GM23248 (cell line): ENCODE results near the gene GCAT. TPM values are rescaled to one million over a fixed set of nuclear protein-coding genes. Genes with fewer than 3 reads are reported as not detected.

Experiments
- DNase-seq: peaks from one replicate; pipeline ENCODE4 v3.0.0-alpha.2; 2015
- H2AFZ ChIP-seq: fragments of 200-600 bp; sonication (generic); 2 replicates; pipeline ENCODE4 v1.6.1; 2016; ENCODE audit warnings: antibody characterized with exemption
- H3F3A ChIP-seq: fragments of 200-600 bp; sonication (generic); 2 replicates; pipeline ENCODE4 v1.6.1; 2016; ENCODE audit warnings: mild to moderate bottlenecking, antibody characterized with exemption, mixed run types; ENCODE audit not compliant: insufficient read depth
- H3K27ac ChIP-seq: fragments of 200-600 bp; sonication (generic); 2 replicates; pipeline ENCODE4 v1.5.1; 2016; ENCODE audit warnings: mild to moderate bottlenecking
- H3K27me3 ChIP-seq: fragments of 200-600 bp; sonication (generic); replicated peaks from 2 replicates; pipeline ENCODE4 v1.6.1; 2016; ENCODE audit warnings: mild to moderate bottlenecking; ENCODE audit not compliant: insufficient read depth
- H3K36me3 ChIP-seq: fragments of 200-600 bp; sonication (generic); 2 replicates; pipeline ENCODE4 v1.6.1; 2016; ENCODE audit warnings: low read depth, mild to moderate bottlenecking
- H3K4me1 ChIP-seq: fragments of 200-600 bp; sonication (generic); 2 replicates; pipeline ENCODE4 v1.6.1; 2016; ENCODE audit warnings: mild to moderate bottlenecking; ENCODE audit not compliant: insufficient read depth
- H3K4me2 ChIP-seq: fragments of 200-600 bp; sonication (generic); one replicate; pipeline ENCODE4 v1.6.1; 2016; ENCODE audit warnings: mild to moderate bottlenecking; ENCODE audit not compliant: unreplicated experiment
- H3K4me3 ChIP-seq: fragments of 200-600 bp; sonication (generic); 2 replicates; pipeline ENCODE4 v1.5.1; 2016; ENCODE audit warnings: mild to moderate bottlenecking
- H3K79me2 ChIP-seq: fragments of 200-600 bp; sonication (generic); 2 replicates; pipeline ENCODE4 v1.6.1; 2016; ENCODE audit warnings: mild to moderate bottlenecking; ENCODE audit not compliant: insufficient read depth
- H3K9ac ChIP-seq: fragments of 200-600 bp; sonication (generic); 2 replicates; pipeline ENCODE4 v1.6.1; 2016; ENCODE audit warnings: mild to moderate bottlenecking
- H3K9me2 ChIP-seq: fragments of 200-600 bp; sonication (generic); 2 replicates; pipeline ENCODE4 v1.6.1; 2016; ENCODE audit warnings: mixed run types, mild to moderate bottlenecking, moderate library complexity; ENCODE audit not compliant: insufficient read depth
- H3K9me3 ChIP-seq: fragments of 200-600 bp; sonication (generic); one replicate; pipeline ENCODE4 v1.6.1; 2017; ENCODE audit warnings: low read depth
- H4K20me1 ChIP-seq: fragments of 200-600 bp; sonication (generic); 2 replicates; pipeline ENCODE4 v1.6.0; 2016; ENCODE audit not compliant: insufficient read depth
- EZH2 ChIP-seq: fragments of 200-600 bp; sonication (generic); IDR thresholded peaks from 2 replicates; pipeline ENCODE4 v1.6.1; 2018; ENCODE audit warnings: antibody characterized with exemption, mild to moderate bottlenecking; ENCODE audit not compliant: insufficient read depth, poor library complexity, severe bottlenecking
- EZH2phosphoT487 ChIP-seq: fragments of 200-600 bp; sonication (generic); IDR thresholded peaks from 2 replicates; pipeline ENCODE4 v1.6.1; 2018; ENCODE audit warnings: antibody characterized with exemption, moderate library complexity, mild to moderate bottlenecking, low read depth; ENCODE audit not compliant: insufficient read depth
- WGBS, 2 experiments: methylation state at CpG; one replicate each; pipeline ENCODE4 v1.1.6; 2015 to 2017; ENCODE audit warnings: low lambda C conversion rate in 2 of 2, low coverage in 1 of 2; ENCODE audit errors: missing lambda C conversion rate in 2 of 2; 5-methylcytosine and 5-hydroxymethylcytosine counted together
- in situ Hi-C: fragments of 300-500 bp; cut with MboI; formaldehyde crosslinking; loops from 2 replicates; pipeline ENCODE4 v1.15.0; 2020
- polyA plus RNA-seq: library from polyadenylated mRNA; unstranded; fragments of >200 nt; fragmentation: Nextera tagmentation; extraction: Ambion mirVana; gene quantifications from 2 replicates; pipeline ENCODE4 v1.2.1, GENCODE V29; 2016
- total RNA-seq: library from RNA; depleted of rRNA; stranded (reverse); fragments of >200 nt; shearing (Covaris generic); gene quantifications from 2 replicates; pipeline ENCODE4 v1.2.3, GENCODE V29; 2014

GCAT gene
- total and polyA plus RNA-seq, 2 experiments from 2014 or later = 31.5 to 36.1 TPM

GRCh38 chr22:37762389-37762836 is 45.3 kb upstream of the GCAT start:
- Histone ChIP-seq H3K4me1 (no peaks in the 10 kb centered on the region), H3K79me2 (peaks cover 32% of the 10 kb centered on the region), H2AFZ (no peak overlapping the region), H4K20me1 (no peaks in the 10 kb centered on the region), H3F3A (no peaks in the 10 kb centered on the region), H3K36me3 (peaks cover 30% of the 10 kb centered on the region), H3K9me2 (no peaks in the 10 kb centered on the region), H3K9me3 (no peaks in the 10 kb centered on the region), H3K4me2 (no peak overlapping the region), H3K4me3 (no peak overlapping the region), H3K27me3 (no peaks in the 10 kb centered on the region), H3K9ac (no peak overlapping the region), H3K27ac (no peak overlapping the region)
- in situ Hi-C loops = no loop called here
- no peak for TF ChIP-seq EZH2
- TF ChIP-seq EZH2phosphoT487 = no peak
- DNase-seq = no peak
- WGBS, 2 experiments = 60 to 70% methylated on average over 10 of the region's 10 CpGs

GRCh38 chr22:37763012-37763411 is 44.7 kb upstream of the GCAT start:
- H3K9me3 ChIP-seq = no peaks in the 10 kb centered on the region
- no peaks in the 10 kb centered on the region for H3F3A ChIP-seq
- peaks cover 31% of the 10 kb centered on the region for H3K79me2 ChIP-seq
- no peak overlapping the region for H3K27ac ChIP-seq
- H3K4me1 ChIP-seq = no peaks in the 10 kb centered on the region
- no peak overlapping the region for H3K9ac ChIP-seq
- no peak for TF ChIP-seq EZH2
- no peak for TF ChIP-seq EZH2phosphoT487
- peaks cover 25% of the 10 kb centered on the region for H3K36me3 ChIP-seq
- H3K27me3 ChIP-seq = no peaks in the 10 kb centered on the region
- no peak overlapping the region for H2AFZ ChIP-seq
- H3K4me3 ChIP-seq = no peak overlapping the region
- 91 to 95% methylated on average over 9 of the region's 9 CpGs for WGBS, 2 experiments
- in situ Hi-C loops = no loop called here
- no peaks in the 10 kb centered on the region for H3K9me2 ChIP-seq
- no peaks in the 10 kb centered on the region for H4K20me1 ChIP-seq
- DNase-seq = no peak
- no peak overlapping the region for H3K4me2 ChIP-seq

GRCh38 chr22:37763652-37764051 is 44.1 kb upstream of the GCAT start:
- TF ChIP-seq EZH2 (no peak), EZH2phosphoT487 (no peak)
- Histone ChIP-seq H3K27ac (no peak overlapping the region), H3K9me3 (no peaks in the 10 kb centered on the region), H4K20me1 (no peaks in the 10 kb centered on the region), H3K79me2 (peaks cover 24% of the 10 kb centered on the region), H2AFZ (no peak overlapping the region), H3K9me2 (no peaks in the 10 kb centered on the region), H3K4me2 (no peak overlapping the region), H3K27me3 (no peaks in the 10 kb centered on the region), H3F3A (no peaks in the 10 kb centered on the region), H3K4me3 (no peak overlapping the region), H3K9ac (no peak overlapping the region), H3K36me3 (peaks cover 21% of the 10 kb centered on the region), H3K4me1 (no peaks in the 10 kb centered on the region)
- WGBS, 2 experiments = 89 to 91% methylated on average over 11 to 16 of the region's 16 CpGs
- in situ Hi-C loops = no loop called here
- no peak for DNase-seq

GRCh38 chr22:37764622-37765021 is 43.1 kb upstream of the GCAT start:
- Histone ChIP-seq H2AFZ (no peak overlapping the region), H3K27ac (no peak overlapping the region), H3F3A (no peaks in the 10 kb centered on the region), H4K20me1 (no peaks in the 10 kb centered on the region), H3K4me2 (no peak overlapping the region), H3K9me2 (no peaks in the 10 kb centered on the region), H3K79me2 (peaks cover 17% of the 10 kb centered on the region), H3K9ac (no peak overlapping the region), H3K4me1 (no peaks in the 10 kb centered on the region), H3K9me3 (no peaks in the 10 kb centered on the region), H3K27me3 (no peaks in the 10 kb centered on the region), H3K4me3 (no peak overlapping the region), H3K36me3 (peaks cover 25% of the 10 kb centered on the region)
- no peak for DNase-seq
- no peak for TF ChIP-seq EZH2
- TF ChIP-seq EZH2phosphoT487 = no peak
- 77 to 79% methylated on average over 6 of the region's 6 CpGs for WGBS, 2 experiments
- in situ Hi-C loops = no loop called here

GRCh38 chr22:37765498-37765897 is 42.2 kb upstream of the GCAT start:
- Histone ChIP-seq H2AFZ (no peak overlapping the region), H3F3A (no peaks in the 10 kb centered on the region), H4K20me1 (no peaks in the 10 kb centered on the region), H3K4me3 (no peak overlapping the region), H3K27me3 (no peaks in the 10 kb centered on the region), H3K9me3 (no peaks in the 10 kb centered on the region), H3K9me2 (no peaks in the 10 kb centered on the region), H3K4me1 (no peaks in the 10 kb centered on the region), H3K36me3 (peaks cover 17% of the 10 kb centered on the region), H3K9ac (no peak overlapping the region), H3K4me2 (no peak overlapping the region), H3K27ac (no peak overlapping the region), H3K79me2 (peaks cover 8% of the 10 kb centered on the region; the same call in 1 of the 2 replicates)
- TF ChIP-seq EZH2 (no peak), EZH2phosphoT487 (no peak)
- 88 to 90% methylated on average over 13 of the region's 13 CpGs for WGBS, 2 experiments
- DNase-seq = no peak
- in situ Hi-C loops = no loop called here
